Measurements from ENCODE around the gene ELOVL2. TPM values are rescaled to one million over a fixed set of nuclear protein-coding genes. Genes with fewer than 3 reads are reported as not detected.

Gene ELOVL2
- total and polyA plus RNA-seq, 2 experiments from 2014 or later = 13.6 to 20.8 TPM

DNA sequence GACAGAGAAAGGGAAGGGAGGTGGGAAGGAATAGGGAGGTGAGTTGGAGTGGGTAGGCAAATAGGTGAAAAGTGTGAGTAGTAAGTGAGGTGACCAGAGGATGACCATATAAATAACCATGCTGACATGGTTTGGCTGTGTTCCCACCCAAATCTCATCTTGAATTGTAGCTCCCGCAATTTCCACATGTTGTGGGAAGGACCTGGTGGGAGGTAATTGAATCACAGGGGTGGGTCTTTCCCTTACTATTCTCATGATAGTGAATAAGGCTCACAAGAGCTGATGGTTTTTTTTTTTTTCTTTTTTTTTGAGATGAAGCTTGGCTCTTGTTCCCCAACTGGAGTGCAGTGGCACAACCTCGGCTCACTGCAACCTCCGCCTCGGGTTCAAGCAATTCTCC lies 28.0 kb upstream of the ELOVL2 start:
- TF ChIP-seq EZH2phosphoT487 (IDR thresholded peaks at IDR 0.05; ENCODE audit: low read depth, severe bottlenecking, unreplicated experiment) = no peak
- TF ChIP-seq EZH2 (IDR thresholded peaks at IDR 0.05; ENCODE audit: borderline replicate concordance) = no peak
- TF ChIP-seq, protein P1, sequence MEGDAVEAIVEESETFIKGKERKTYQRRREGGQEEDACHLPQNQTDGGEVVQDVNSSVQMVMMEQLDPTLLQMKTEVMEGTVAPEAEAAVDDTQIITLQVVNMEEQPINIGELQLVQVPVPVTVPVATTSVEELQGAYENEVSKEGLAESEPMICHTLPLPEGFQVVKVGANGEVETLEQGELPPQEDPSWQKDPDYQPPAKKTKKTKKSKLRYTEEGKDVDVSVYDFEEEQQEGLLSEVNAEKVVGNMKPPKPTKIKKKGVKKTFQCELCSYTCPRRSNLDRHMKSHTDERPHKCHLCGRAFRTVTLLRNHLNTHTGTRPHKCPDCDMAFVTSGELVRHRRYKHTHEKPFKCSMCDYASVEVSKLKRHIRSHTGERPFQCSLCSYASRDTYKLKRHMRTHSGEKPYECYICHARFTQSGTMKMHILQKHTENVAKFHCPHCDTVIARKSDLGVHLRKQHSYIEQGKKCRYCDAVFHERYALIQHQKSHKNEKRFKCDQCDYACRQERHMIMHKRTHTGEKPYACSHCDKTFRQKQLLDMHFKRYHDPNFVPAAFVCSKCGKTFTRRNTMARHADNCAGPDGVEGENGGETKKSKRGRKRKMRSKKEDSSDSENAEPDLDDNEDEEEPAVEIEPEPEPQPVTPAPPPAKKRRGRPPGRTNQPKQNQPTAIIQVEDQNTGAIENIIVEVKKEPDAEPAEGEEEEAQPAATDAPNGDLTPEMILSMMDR (IDR thresholded peaks at IDR 0.05; ENCODE audit: poor library complexity) = no peak
- H3K9me2 ChIP-seq (replicated peaks; ENCODE audit: insufficient read depth) = no peaks in the 10 kb centered on the region
- H3K27ac ChIP-seq = no peak overlapping the region
- H3K9me3 ChIP-seq (ENCODE audit: low read depth) = no peaks in the 10 kb centered on the region
- no peak for DNase-seq (ENCODE audit: low spot score)
- no peaks in the 10 kb centered on the region for H3K36me3 ChIP-seq (replicated peaks; ENCODE audit: insufficient read depth, low read depth)
- no peaks in the 10 kb centered on the region for H3K79me2 ChIP-seq
- no peaks in the 10 kb centered on the region for H4K20me1 ChIP-seq (ENCODE audit: insufficient read depth, poor library complexity, severe bottlenecking)
- H3K4me1 ChIP-seq (ENCODE audit: insufficient read depth) = no peaks in the 10 kb centered on the region
- no peak overlapping the region for H3K4me2 ChIP-seq
- H2AFZ ChIP-seq = no peak overlapping the region
- H3K27me3 ChIP-seq = no peaks in the 10 kb centered on the region
- 72% methylated on average over 4 of the region's 4 CpGs for WGBS (ENCODE audit: low lambda C conversion rate, missing lambda C conversion rate)
- no peak overlapping the region for H3K4me3 ChIP-seq

DNA sequence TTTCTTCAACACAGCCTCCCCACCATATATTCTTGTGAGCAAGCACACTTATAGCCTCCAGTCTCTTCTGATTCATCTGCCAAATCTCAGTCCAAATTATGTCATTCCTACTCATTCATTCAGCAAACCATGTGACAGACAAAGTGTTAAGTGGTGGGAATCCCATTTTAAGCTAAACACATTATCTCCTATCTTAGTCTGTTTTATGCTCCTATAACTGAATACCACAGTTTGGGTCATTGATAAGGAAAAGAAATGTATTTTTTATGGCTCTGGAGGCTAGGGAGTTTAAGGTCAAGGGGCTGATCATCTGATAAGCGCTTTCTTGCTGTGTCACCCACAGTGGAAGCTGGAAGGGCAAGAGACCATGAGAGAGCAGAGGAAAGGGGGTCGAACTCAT lies 25.7 kb upstream of the ELOVL2 start:
- H4K20me1 ChIP-seq (ENCODE audit: insufficient read depth, poor library complexity, severe bottlenecking) = no peaks in the 10 kb centered on the region
- H3K4me3 ChIP-seq = no peak overlapping the region
- no peak overlapping the region for H3K4me2 ChIP-seq
- no peaks in the 10 kb centered on the region for H3K9me3 ChIP-seq (ENCODE audit: low read depth)
- H3K27me3 ChIP-seq = no peaks in the 10 kb centered on the region
- H3K9me2 ChIP-seq (replicated peaks; ENCODE audit: insufficient read depth) = no peaks in the 10 kb centered on the region
- no peaks in the 10 kb centered on the region for H3K36me3 ChIP-seq (replicated peaks; ENCODE audit: insufficient read depth, low read depth)
- DNase-seq (ENCODE audit: low spot score) = no peak
- H3K79me2 ChIP-seq = no peaks in the 10 kb centered on the region
- no peak overlapping the region for H3K27ac ChIP-seq
- 62% methylated on average over 2 of the region's 2 CpGs for WGBS (ENCODE audit: low lambda C conversion rate, missing lambda C conversion rate)
- H2AFZ ChIP-seq = no peak overlapping the region
- TF ChIP-seq EZH2 (IDR thresholded peaks at IDR 0.05; ENCODE audit: borderline replicate concordance) (no peak), EZH2phosphoT487 (IDR thresholded peaks at IDR 0.05; ENCODE audit: low read depth, severe bottlenecking, unreplicated experiment) (no peak)
- TF ChIP-seq, protein P1 (IDR thresholded peaks at IDR 0.05; ENCODE audit: poor library complexity) = no peak
- H3K4me1 ChIP-seq (ENCODE audit: insufficient read depth) = no peaks in the 10 kb centered on the region

DNA sequence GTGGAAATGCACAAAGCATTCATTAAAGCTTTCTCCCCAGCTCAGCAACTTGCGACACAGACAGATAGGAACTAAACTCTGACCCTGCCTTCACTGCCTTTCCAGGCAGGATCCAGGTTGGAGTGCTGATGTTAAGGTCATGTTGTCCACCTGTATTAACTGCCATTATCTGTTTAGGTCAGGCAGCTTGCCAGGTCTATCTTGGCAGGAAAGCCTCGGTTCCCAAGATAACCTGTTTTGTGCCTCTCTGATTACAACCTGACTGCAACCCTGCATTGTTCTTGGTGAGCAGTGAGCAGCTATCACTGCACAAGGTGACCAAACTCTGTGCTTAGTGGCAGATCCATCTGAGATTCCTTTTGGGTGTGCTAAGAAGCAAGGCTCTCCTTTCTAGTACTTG lies 23.2 kb upstream of the ELOVL2 start:
- Histone ChIP-seq H3K27me3 (no peaks in the 10 kb centered on the region), H3K27ac (peak overlapping the region; percentile 64), H3K9me3 (ENCODE audit: low read depth) (no peaks in the 10 kb centered on the region), H3K4me1 (ENCODE audit: insufficient read depth) (no peaks in the 10 kb centered on the region), H3K36me3 (replicated peaks; ENCODE audit: insufficient read depth, low read depth) (no peaks in the 10 kb centered on the region), H2AFZ (no peak overlapping the region), H4K20me1 (ENCODE audit: insufficient read depth, poor library complexity, severe bottlenecking) (no peaks in the 10 kb centered on the region), H3K4me3 (no peak overlapping the region), H3K9me2 (replicated peaks; ENCODE audit: insufficient read depth) (no peaks in the 10 kb centered on the region), H3K4me2 (peak overlapping the region; percentile 33), H3K79me2 (no peaks in the 10 kb centered on the region)
- peak; percentile 30 for DNase-seq (ENCODE audit: low spot score)
- WGBS (ENCODE audit: low lambda C conversion rate, missing lambda C conversion rate) = 55% methylated on average over 2 of the region's 2 CpGs
- TF ChIP-seq EZH2phosphoT487 (IDR thresholded peaks at IDR 0.05; ENCODE audit: low read depth, severe bottlenecking, unreplicated experiment) = no peak
- TF ChIP-seq, protein P1 (IDR thresholded peaks at IDR 0.05; ENCODE audit: poor library complexity) = no peak
- TF ChIP-seq EZH2 (IDR thresholded peaks at IDR 0.05; ENCODE audit: borderline replicate concordance) = no peak

All from hepatocyte (in vitro differentiated cells).